SW 1271 (cell line): ENCODE data around the gene PDE2A.
A peak's percentile ranks its signal among the peaks of the same experiment; 100 is the strongest.

ENCODE experiments used
- DNase-seq, 2 experiments: peaks; one replicate each; lab custom pipeline; 2025; lab: John Stamatoyannopoulos, UW

The PDE2A gene

GRCh38 chr11:72657411-72658100 is 16.7 kb downstream of the PDE2A start:
- DNase-seq = no peak

DNA sequence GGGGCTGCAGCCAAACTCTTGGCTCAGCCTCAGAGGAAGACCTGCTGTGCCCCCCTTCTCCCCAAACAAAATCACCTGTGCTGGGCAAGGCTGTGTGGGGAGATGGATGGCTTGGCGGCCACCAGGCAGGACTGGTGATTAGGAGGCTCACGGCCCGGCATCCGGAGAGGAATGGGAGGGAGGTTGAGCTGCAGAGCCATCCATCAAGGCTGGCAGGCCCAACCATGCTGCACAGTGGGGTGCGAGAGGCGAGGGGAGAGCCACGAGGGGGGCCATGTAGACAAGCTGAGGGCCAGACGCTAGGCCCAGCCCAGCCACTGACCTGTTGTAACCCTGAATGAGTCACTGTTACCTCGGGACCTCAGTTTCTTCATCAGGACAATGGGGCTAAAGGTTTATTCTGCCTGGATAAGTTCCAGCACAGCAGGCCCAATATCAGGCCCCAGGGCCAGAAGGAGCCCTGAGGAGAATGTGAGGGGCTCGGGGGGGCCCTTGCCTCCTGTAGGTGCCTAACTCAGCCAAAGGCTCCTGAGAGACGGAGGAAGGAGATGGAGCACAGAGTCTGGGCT is 18.2 kb downstream of the PDE2A start:
- no peak for DNase-seq

- DNase-seq = no peak
Measured at GRCh38 chr11:72655014-72655413, 19.2 kb downstream of the PDE2A start.

DNA sequence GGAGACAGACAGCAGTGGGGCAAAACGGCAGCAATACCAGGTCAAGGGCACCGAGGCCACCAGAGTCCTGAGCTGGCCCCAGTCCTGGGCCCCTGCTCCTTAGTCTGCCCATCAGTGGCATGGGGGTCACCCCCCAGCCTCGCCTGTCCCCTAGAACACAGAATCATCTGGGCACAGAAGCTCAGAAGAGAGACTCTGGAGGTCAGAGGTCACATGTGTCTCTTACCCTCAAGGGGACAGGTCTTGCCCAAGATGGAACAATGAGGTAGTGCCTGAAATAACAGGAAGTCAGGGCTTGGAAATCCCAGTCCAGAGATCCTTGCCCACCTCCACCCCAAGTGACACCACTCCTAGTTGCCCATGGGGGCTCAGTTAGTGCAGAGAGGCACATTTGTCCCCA is 20.6 kb downstream of the PDE2A start:
- no peak for DNase-seq

- DNase-seq = no peak
Measured at GRCh38 chr11:72652873-72653630, 21.2 kb downstream of the PDE2A start.

GRCh38 chr11:72652133-72652532 is 22.1 kb downstream of the PDE2A start:
- DNase-seq = no peak

DNA sequence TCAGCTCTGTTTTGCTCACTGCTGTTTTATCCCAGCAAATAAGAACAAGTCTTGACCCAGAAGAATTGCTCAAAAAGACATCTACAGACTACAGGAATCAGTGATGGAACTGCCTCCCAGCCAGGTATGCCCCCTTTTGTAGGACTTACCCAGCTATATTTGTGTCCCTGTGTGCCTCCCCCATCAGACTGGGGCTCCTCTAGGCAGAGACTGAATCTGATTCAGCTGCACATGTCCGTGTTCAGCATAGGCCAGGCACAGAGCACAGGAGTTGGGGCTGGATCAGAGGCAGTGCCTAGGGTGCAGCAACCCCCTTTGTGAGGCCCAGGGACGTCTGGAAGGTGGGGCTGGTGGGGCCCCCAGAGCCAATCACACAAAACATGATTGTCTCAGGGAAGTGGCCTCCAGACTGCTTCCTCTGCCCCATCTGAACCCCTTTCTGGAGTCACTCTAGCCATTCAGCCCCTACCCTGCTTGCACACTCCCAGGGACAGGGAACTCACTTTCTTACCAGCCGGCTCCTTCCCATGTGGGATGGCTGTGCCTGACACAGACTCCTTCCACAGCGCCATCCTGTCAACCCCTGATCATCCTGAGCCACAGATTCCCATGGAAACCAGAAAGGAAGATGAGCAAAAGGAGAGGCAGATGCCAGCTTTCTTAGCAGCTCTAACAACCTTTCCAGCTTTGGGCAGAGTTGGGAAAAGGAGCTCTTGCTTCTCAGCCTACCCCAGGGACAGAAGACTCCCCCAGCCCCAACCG is 24.8 kb downstream of the PDE2A start:
- DNase-seq = no peak

- no peak for DNase-seq
Measured at GRCh38 chr11:72648384-72649136, 25.7 kb downstream of the PDE2A start.

DNA sequence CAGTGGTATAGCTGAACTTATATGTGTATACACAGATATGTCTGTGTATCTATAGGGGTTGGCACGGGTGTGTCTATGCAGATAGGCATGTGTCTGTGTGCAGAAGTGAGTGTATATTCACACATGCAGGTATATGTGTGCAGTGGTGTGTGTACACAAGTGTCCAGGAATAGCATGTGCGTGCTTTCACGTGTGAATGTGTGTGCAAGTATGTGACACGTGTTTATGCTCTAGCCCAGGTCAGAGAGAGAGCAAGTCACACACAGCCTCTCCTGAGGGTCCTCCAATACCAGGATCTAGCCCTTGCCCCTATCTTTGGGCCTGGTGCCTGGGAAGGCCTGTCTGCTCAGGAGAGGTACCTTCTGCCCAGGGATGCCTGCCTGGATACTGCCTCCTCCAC is 26.3 kb downstream of the PDE2A start:
- no peak for DNase-seq

DNA sequence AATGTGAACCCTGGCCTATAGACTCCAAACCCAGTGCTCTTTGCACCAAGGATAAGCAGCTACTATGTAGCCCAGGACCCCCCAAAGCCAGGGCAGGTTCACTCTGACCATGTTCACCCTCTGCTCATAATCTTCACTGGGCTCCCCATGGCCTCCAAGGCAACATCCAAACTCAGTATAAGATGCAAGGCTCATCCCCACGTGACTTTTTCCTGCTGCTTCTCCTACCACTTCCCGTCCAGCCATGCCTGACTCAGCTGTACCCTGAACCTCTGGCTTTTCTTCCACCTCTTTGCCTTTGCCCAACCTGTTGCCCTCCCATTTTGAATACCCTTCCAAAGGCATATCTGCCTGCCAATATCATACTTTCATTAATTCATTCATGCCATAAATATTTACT is 27.8 kb downstream of the PDE2A start:
- no peak for DNase-seq

GRCh38 chr11:72646024-72646423 is 28.2 kb downstream of the PDE2A start:
- DNase-seq = no peak

DNA sequence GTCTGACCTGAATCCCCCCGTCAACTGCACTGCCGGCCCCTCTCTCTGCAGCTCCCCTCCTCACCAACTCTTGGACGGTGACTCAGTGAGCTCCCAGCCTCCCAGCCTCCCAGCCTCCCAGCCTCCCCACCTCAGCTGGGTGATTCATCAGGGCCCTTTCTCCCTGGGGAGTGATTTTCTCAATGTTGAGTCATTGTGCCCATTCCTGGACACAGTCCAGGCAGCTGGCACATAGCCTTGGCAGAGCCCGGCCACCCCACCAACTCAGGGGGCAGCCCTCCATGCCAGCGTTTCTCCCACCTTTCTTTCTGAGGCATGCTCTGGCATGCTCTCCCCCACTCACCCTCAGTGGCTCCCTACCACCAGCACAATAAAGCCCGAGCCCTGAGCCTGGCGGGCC is 30.7 kb downstream of the PDE2A start:
- DNase-seq = peak; percentile 77 to 82

DNA sequence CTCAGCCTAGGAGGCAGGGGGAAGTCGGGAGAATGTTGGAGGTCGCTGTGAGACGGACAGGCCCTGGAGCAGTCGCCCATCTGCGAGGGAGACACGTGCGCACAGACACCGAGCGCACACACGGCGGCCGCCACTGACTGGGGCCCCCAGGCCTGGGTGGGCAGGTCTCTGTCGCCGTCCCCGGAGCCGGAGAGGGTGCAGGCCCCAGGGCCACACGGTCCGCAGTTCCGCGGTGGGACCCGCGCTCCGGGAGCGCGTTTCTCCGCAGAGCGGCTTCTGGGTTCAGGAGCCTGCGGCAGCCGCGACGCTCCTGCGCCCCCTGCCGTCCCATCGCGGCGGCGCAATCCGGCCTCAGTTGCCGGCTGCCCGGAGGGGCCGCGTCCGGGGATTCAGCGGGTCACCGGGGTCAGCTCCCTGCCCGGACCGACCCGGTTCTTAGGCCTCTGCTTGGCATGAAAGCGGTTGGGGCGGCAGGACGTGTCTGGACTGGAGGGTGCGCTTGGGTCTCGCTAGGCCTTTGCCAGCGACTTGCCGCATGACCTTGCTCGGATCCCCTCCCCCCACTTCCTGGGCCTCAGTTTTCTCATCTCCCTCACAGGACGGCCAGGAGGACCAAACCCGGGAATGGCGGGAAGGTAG is 31.2 kb downstream of the PDE2A start:
- DNase-seq = peak in 1 of 2 experiments; percentile 72

- peak in 1 of 2 experiments; percentile 58 for DNase-seq
Measured at GRCh38 chr11:72642043-72642883, 32.0 kb downstream of the PDE2A start.

DNA sequence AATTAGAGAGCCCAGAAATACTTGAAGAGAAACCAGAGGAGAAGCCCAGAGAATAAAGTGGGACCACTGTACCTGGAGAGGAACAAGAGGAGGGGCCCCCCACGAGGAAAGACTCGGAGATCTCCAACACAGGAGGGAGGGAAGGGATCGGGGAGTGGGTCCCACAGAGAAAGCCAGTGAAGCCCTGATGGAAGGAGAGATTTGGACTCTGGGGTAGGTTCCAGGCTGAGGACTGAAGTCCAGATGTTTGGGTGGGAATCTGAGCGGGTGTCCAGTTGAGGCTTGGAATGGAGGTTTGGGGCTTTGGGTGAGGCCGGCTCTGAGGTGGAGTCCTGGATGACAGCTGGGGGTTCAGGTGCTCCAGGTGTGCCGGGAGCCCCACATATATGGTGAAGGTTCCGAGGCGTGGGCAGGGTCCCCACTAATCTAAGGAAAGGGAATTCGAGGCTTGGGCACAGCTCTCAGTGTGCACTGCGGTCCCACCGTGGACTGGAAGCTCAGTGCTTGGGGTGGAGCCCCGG is 32.6 kb downstream of the PDE2A start:
- no peak for DNase-seq

DNA sequence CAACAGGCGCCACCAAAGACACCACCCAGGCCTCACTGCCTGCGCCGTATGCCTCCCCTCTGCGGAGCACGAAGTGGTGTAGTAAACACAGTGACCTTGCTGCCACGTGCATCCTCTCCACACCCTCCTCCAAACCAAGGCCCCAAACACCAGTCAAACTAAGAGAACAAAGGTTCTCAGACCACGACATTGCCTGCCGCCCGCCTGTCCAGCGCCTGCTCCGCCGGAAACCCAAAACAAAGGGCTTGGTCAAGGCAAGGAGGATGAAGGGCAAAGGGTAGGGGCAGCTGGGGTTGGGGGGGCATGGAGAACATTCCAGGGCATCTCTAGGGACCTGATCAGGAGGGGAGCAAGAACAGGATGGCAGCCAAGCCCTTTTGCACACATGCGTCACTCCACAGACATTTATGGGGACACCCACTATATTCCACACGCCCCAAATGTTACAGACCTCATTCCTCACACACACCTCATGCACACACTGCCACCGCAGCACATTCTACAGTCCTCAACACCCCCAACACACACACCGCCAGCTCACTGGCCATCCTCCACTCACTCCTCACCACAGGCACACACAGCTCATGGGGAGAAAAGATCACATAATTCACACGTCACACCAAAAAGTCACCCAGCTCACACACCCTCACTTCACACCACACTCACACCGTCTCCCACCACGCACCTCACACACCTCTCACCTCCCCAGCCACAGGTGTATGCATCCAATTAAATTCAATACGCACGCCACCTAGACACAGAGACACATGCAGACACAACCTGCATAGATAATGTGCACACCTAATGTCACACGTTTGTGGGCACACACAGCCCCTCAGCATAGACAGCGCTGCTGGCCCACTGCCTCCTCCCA is 34.5 kb downstream of the PDE2A start:
- DNase-seq = no peak

DNA sequence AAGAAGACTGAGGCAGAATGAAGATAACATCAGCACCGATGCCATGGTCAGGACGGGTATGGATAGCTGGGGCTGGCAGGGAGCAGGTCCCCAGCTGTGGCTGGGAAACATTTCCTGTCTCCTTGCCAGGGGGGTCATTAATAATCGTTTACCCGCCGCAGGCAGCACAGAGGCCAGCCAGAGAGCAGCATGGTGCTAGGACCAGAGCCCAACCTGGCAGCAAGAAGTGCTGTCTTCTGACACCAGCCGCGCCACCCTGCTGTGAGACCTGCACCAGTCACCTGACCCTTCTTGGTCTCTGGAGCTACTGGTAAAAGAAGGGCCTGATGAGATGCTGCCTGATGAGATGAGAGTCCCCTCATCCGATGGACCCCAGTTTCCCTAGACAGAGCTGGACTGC is 36.3 kb downstream of the PDE2A start:
- no peak for DNase-seq

DNA sequence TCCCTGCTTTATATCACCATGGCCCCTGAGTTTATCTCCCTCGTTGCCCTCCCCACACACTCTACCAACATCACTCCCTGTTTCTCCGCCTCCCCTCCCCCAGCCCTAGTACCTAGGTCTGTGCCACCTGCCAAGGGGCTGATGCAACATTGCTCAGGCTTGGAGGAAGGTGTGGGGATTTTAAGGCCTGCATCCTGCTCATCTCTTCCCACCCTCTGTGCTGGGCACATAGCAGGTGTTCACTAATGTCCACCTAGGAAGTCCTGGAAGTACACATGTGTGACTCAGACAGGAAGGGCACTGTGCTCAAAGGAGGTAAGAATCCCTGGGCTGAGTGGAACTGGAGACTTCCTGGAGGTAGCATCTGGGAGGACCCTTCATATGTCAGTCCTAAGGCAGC is 37.0 kb downstream of the PDE2A start:
- peak in 1 of 2 experiments; percentile 15 for DNase-seq

DNA sequence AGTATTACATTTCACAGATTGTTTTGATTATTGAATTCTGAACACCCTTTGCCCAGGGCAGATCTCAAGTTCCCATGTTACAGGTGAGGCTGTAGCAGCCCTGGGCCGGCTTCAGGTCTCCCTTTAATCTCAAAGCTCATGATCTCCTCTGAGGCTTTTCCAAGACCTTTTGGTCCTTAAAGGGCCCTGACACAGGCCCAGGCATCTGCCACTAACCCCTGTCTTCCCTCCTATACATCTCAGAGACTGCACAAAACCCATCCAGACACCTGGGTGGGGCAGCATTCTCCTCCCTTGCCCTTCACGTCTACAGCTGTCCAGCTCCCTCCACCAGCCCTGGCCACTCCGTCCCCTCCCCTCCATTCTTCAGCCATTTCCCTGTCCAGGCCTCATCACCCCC is 37.8 kb downstream of the PDE2A start:
- no peak for DNase-seq
